Skeletal muscle cell (primary cell): ENCODE results near the gene SESN1.
"Not testable (repeated sequence)": the region's sequence is repeated elsewhere in the genome, so short reads cannot be mapped to it uniquely, and the experiment has no call there.

ENCODE experiments used
- DNase-seq: peaks from one replicate; pipeline ENCODE4 v3.0.0-alpha.2; 2010; ENCODE audit warnings: low read depth
- H3K4me3 ChIP-seq: 2 replicates; pipeline ENCODE4 v1.5.1; 2011; ENCODE audit warnings: low read depth, mild to moderate bottlenecking, control low read depth, low read length, moderate library complexity

Gene SESN1

GRCh38 chr6:109094416-109095035 lies at the start of gene SESN1:
TSS of gene SESN1 (minus strand) at chr6:109094846. CDS start at chr6:109094073, 773 bp downstream.
- H3K4me3 ChIP-seq, result peak within 1 kb of the TSS; percentile 85
- peak; percentile 96 for DNase-seq

GRCh38 chr6:109143191-109143590 lies 48.5 kb upstream of the SESN1 start:
- DNase-seq, result no peak
- H3K4me3 ChIP-seq, result no peak overlapping the region

- not testable (repeated sequence) for DNase-seq, H3K4me3 ChIP-seq
Measured at GRCh38 chr6:109142067-109142466, 47.4 kb upstream of the SESN1 start.

- H3K4me3 ChIP-seq, result no peak overlapping the region
- no peak for DNase-seq
Measured at GRCh38 chr6:109139109-109139508, 44.5 kb upstream of the SESN1 start.

- not testable (repeated sequence) for DNase-seq, H3K4me3 ChIP-seq
Measured at GRCh38 chr6:109136530-109136929, 41.9 kb upstream of the SESN1 start.

- not testable (repeated sequence) for DNase-seq, H3K4me3 ChIP-seq
Measured at GRCh38 chr6:109136039-109136438, 41.4 kb upstream of the SESN1 start.

- H3K4me3 ChIP-seq, DNase-seq: not testable (repeated sequence)
Measured at GRCh38 chr6:109135600-109135999, 41.0 kb upstream of the SESN1 start.

- DNase-seq, result no peak
- no peak overlapping the region for H3K4me3 ChIP-seq
Measured at GRCh38 chr6:109130065-109130464, 35.4 kb upstream of the SESN1 start.

GRCh38 chr6:109125504-109125903 lies 30.9 kb upstream of the SESN1 start:
- no peak for DNase-seq
- no peak overlapping the region for H3K4me3 ChIP-seq

GRCh38 chr6:109124219-109124618 lies 29.6 kb upstream of the SESN1 start:
- H3K4me3 ChIP-seq, result no peak overlapping the region
- no peak for DNase-seq

GRCh38 chr6:109121411-109121810 lies 26.8 kb upstream of the SESN1 start:
- no peak overlapping the region for H3K4me3 ChIP-seq
- no peak for DNase-seq

- no peak for DNase-seq
- H3K4me3 ChIP-seq, result no peak overlapping the region
Measured at GRCh38 chr6:109118871-109119354, 24.3 kb upstream of the SESN1 start.

- no peak for DNase-seq
- H3K4me3 ChIP-seq, result no peak overlapping the region
Measured at GRCh38 chr6:109118337-109118736, 23.7 kb upstream of the SESN1 start.

GRCh38 chr6:109117346-109118035 lies 22.8 kb upstream of the SESN1 start:
- DNase-seq, result no peak
- no peak overlapping the region for H3K4me3 ChIP-seq

GRCh38 chr6:109112663-109113062 lies 18.0 kb upstream of the SESN1 start:
- not testable (repeated sequence) for DNase-seq, H3K4me3 ChIP-seq

GRCh38 chr6:109109663-109110062 lies 15.0 kb upstream of the SESN1 start:
- DNase-seq, H3K4me3 ChIP-seq: not testable (repeated sequence)

GRCh38 chr6:109105681-109106080 lies 11.0 kb upstream of the SESN1 start:
- H3K4me3 ChIP-seq, result no peak overlapping the region
- DNase-seq, result no peak

GRCh38 chr6:109104512-109104911 lies 9.9 kb upstream of the SESN1 start:
- DNase-seq, result no peak

GRCh38 chr6:109103942-109104341 lies 9.3 kb upstream of the SESN1 start:
- DNase-seq, result no peak
- H3K4me3 ChIP-seq, result no peak overlapping the region

More at GRCh38 chr6:109104512-109104911, 9.9 kb upstream of the SESN1 start:
- no peak overlapping the region for H3K4me3 ChIP-seq

GRCh38 chr6:109102762-109103161 lies 8.1 kb upstream of the SESN1 start:
- no peak for DNase-seq
- no peak overlapping the region for H3K4me3 ChIP-seq

- H3K4me3 ChIP-seq, result no peak overlapping the region
- no peak for DNase-seq
Measured at GRCh38 chr6:109097661-109098060, 3.0 kb upstream of the SESN1 start.
